ENCODE results near the gene WASL. TPM values are rescaled to one million over a fixed set of nuclear protein-coding genes. Genes with fewer than 3 reads are reported as not detected.
A peak's percentile ranks its signal among the peaks of the same experiment; 100 is the strongest.
"Not testable (repeated sequence)": the region's sequence is repeated elsewhere in the genome, so short reads cannot be mapped to it uniquely, and the experiment has no call there.

WASL gene
- polyA plus RNA-seq, 6 donors from 2014 or later = 0.63 to 3.9 (median 3.3) TPM

- Mint-ChIP-seq H3K4me3 (no peak overlapping the region), H3K27me3 (peaks cover 0 to 3% (median 0%) of the 10 kb centered on the region in 3 donors), H3K9me3 (no peaks in the 10 kb centered on the region), H3K36me3 (no peaks in the 10 kb centered on the region), H3K4me1 (no peaks in the 10 kb centered on the region), H3K27ac (no peak overlapping the region)
- ATAC-seq (ENCODE audit: low read depth in 2 of 2) (no peak), DNase-seq (no peak)
Measured at GRCh38 chr7:123783820-123784219, 35.0 kb upstream of the WASL start.

GRCh38 chr7:123782071-123782798, 33.4 kb upstream of the WASL start:
- H3K4me3 Mint-ChIP-seq = no peak overlapping the region
- no peaks in the 10 kb centered on the region for H3K36me3 Mint-ChIP-seq
- no peaks in the 10 kb centered on the region for H3K9me3 Mint-ChIP-seq
- H3K27ac Mint-ChIP-seq = no peak overlapping the region
- DNase-seq (no peak), ATAC-seq (ENCODE audit: low read depth in 2 of 2) (no peak)
- peaks cover 0 to 3% (median 0%) of the 10 kb centered on the region in 3 donors for H3K27me3 Mint-ChIP-seq
- no peaks in the 10 kb centered on the region for H3K4me1 Mint-ChIP-seq

DNA sequence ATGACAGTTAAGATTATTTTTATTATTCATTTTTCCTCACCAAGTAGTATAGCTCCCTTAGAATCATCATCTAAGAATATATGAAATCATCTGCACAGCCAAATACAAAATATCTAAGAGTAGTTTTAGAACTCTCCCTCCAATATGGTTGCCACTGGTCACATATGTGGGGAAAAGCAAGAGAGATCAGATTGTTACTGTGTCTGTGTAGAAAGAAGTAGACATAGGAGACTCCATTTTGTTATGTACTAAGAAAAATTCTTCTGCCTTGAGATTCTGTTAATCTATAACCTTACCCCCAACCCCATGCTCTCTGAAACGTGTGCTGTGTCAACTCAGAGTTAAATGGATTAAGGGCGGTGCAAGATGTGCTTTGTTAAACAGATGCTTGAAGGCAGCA, 31.7 kb upstream of the WASL start:
- H3K27ac Mint-ChIP-seq; H3K27me3 Mint-ChIP-seq; H3K4me1 Mint-ChIP-seq; ATAC-seq (ENCODE audit: low read depth in 2 of 2); H3K4me3 Mint-ChIP-seq; H3K9me3 Mint-ChIP-seq; H3K36me3 Mint-ChIP-seq; DNase-seq: not testable (repeated sequence)

DNA sequence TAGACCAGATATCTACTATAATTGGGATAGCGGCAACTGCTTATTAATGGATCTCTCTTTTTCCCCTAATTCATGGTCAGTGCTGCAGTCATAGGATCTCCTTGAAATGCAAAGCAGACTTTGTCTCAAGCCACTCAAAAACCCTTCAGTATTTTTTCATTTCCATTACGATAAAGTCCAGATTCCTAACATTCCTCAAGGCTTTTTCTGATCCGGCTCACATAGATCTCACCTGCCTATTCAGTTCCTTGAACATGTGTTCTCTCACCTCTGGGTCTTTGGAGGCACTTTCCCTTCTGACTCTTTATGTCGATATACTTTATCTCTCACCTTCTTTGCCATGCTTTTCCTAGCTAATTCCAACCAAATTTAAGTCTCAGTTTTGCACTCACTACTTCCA, 25.7 kb upstream of the WASL start:
- Mint-ChIP-seq H3K4me1 (no peaks in the 10 kb centered on the region), H3K9me3 (no peaks in the 10 kb centered on the region), H3K36me3 (no peaks in the 10 kb centered on the region), H3K4me3 (no peak overlapping the region), H3K27ac (peak overlapping the region in 1 of 6 donors; percentile 54), H3K27me3 (peaks cover 20 to 38% (median 33%) of the 10 kb centered on the region in 3 donors)
- ATAC-seq (ENCODE audit: low read depth in 2 of 2) (no peak), DNase-seq (no peak)

- no peak overlapping the region for H3K4me3 Mint-ChIP-seq
- ATAC-seq (ENCODE audit: low read depth in 2 of 2) (no peak), DNase-seq (no peak)
- no peaks in the 10 kb centered on the region for H3K36me3 Mint-ChIP-seq
- no peak overlapping the region for H3K27ac Mint-ChIP-seq
- H3K4me1 Mint-ChIP-seq = no peaks in the 10 kb centered on the region
- no peaks in the 10 kb centered on the region for H3K9me3 Mint-ChIP-seq
- peaks cover 23 to 44% (median 41%) of the 10 kb centered on the region in 3 donors for H3K27me3 Mint-ChIP-seq
Measured at GRCh38 chr7:123773481-123773880, 24.7 kb upstream of the WASL start.

DNA sequence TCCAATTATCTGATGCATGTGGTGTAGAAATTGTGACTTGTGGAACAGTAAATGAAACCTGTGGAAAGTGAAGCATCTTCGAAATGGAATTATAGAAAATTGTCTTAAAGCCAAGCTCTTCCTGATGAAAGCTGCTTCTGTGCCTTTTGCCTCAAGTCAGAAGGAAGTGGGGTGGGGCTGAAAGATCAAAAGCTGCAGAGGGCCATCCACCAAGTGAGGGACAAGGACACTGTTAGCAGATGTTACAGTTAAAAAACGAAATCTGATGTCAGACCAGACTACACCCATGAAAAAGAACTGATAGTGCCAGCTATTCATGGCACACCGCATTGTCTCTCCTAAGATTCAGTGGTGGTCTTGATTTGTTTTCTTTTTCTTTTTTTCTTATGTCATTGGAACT, 23.8 kb upstream of the WASL start:
- Mint-ChIP-seq H3K36me3 (no peaks in the 10 kb centered on the region), H3K27ac (no peak overlapping the region), H3K4me3 (no peak overlapping the region), H3K27me3 (peaks cover 23 to 44% (median 41%) of the 10 kb centered on the region in 3 donors), H3K9me3 (no peaks in the 10 kb centered on the region), H3K4me1 (no peaks in the 10 kb centered on the region)
- ATAC-seq (ENCODE audit: low read depth in 2 of 2) (no peak), DNase-seq (no peak)

DNA sequence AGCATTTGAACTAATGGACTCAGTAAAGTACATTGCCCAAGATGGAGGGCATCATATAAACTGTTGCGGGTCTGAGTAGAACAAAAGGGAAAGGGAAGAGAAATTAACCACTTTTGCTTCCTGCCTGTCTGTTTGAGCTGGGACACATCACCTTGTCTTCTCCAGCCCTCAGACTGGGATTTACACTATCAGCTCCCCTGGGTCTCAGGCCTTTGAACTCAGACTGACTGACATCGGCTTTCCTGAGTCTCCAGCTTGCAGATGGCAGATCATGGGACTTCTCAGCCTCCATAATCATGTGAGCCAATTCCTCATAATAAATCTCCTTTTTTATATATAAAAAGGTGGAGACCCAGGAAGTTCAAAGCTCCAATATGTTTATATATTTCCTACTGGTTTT, 23.0 kb upstream of the WASL start:
- H3K9me3 Mint-ChIP-seq = no peaks in the 10 kb centered on the region
- peaks cover 23 to 44% (median 41%) of the 10 kb centered on the region in 3 donors for H3K27me3 Mint-ChIP-seq
- H3K4me3 Mint-ChIP-seq = no peak overlapping the region
- H3K4me1 Mint-ChIP-seq = no peaks in the 10 kb centered on the region
- no peak for ATAC-seq (ENCODE audit: low read depth in 2 of 2)
- H3K27ac Mint-ChIP-seq = no peak overlapping the region
- H3K36me3 Mint-ChIP-seq = no peaks in the 10 kb centered on the region
- no peak for DNase-seq

GRCh38 chr7:123771256-123771655, 22.5 kb upstream of the WASL start:
- H3K4me1 Mint-ChIP-seq = no peaks in the 10 kb centered on the region
- H3K27ac Mint-ChIP-seq = no peak overlapping the region
- H3K36me3 Mint-ChIP-seq = no peaks in the 10 kb centered on the region
- no peaks in the 10 kb centered on the region for H3K9me3 Mint-ChIP-seq
- H3K27me3 Mint-ChIP-seq = peaks cover 23 to 41% (median 40%) of the 10 kb centered on the region in 3 donors
- no peak overlapping the region for H3K4me3 Mint-ChIP-seq
- DNase-seq = no peak
- ATAC-seq (ENCODE audit: low read depth in 2 of 2) = no peak

- peak overlapping the region in 1 of 8 donors; percentile 1 for H3K4me3 Mint-ChIP-seq
- H3K27ac Mint-ChIP-seq = no peak overlapping the region
- no peaks in the 10 kb centered on the region for H3K36me3 Mint-ChIP-seq
- H3K27me3 Mint-ChIP-seq = peaks cover 17 to 42% (median 42%) of the 10 kb centered on the region in 3 donors
- no peaks in the 10 kb centered on the region for H3K9me3 Mint-ChIP-seq
- H3K4me1 Mint-ChIP-seq = no peaks in the 10 kb centered on the region
- ATAC-seq (ENCODE audit: low read depth in 2 of 2) (no peak), DNase-seq (no peak)
Measured at GRCh38 chr7:123770378-123770777, 21.6 kb upstream of the WASL start.

DNA sequence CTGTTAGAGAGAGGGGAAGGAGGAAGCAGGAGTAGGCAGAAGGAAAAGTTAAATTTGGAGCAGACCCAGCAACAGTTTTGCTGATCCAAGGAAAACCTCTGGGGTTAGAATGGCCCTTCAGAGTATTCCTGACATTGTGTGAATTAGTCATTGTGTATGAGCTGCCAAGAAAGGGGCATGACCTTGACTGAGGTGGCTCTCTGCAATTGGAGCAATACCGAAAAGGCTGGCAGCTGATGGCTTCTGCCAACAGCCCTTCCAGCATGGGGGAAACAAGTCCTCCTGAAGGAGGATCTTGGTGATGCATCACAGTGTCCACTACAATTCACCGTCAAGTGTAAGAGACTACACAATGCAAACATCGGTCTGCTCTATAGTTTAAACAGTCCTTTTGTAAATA, 20.6 kb upstream of the WASL start:
- H3K9me3 Mint-ChIP-seq = peaks cover 0 to under 1% (median 0%) of the 10 kb centered on the region in 7 donors
- ATAC-seq (ENCODE audit: low read depth in 2 of 2) (no peak), DNase-seq (no peak)
- H3K27ac Mint-ChIP-seq = no peak overlapping the region
- peaks cover 17 to 38% (median 38%) of the 10 kb centered on the region in 3 donors for H3K27me3 Mint-ChIP-seq
- H3K4me3 Mint-ChIP-seq = no peak overlapping the region
- peaks cover 0 to under 1% of the 10 kb centered on the region in 2 donors for H3K36me3 Mint-ChIP-seq
- H3K4me1 Mint-ChIP-seq = no peaks in the 10 kb centered on the region

- H3K27ac Mint-ChIP-seq = no peak overlapping the region
- H3K4me1 Mint-ChIP-seq = no peaks in the 10 kb centered on the region
- H3K4me3 Mint-ChIP-seq = no peak overlapping the region
- DNase-seq = no peak
- H3K36me3 Mint-ChIP-seq = peaks cover 0 to 9% of the 10 kb centered on the region in 2 donors
- H3K27me3 Mint-ChIP-seq = peaks cover 21 to 43% (median 42%) of the 10 kb centered on the region in 3 donors
- no peak for ATAC-seq (ENCODE audit: low read depth in 2 of 2)
- H3K9me3 Mint-ChIP-seq = peaks cover 0 to 10% (median 4%) of the 10 kb centered on the region in 7 donors
Measured at GRCh38 chr7:123768493-123768892, 19.7 kb upstream of the WASL start.

GRCh38 chr7:123763191-123763661, 14.4 kb upstream of the WASL start:
- ATAC-seq (ENCODE audit: low read depth in 2 of 2) = no peak
- Mint-ChIP-seq H3K4me3 (no peak overlapping the region), H3K9me3 (peaks cover 3 to 13% (median 6%) of the 10 kb centered on the region in 7 donors), H3K4me1 (no peaks in the 10 kb centered on the region), H3K36me3 (peaks cover 0 to 22% of the 10 kb centered on the region in 2 donors), H3K27me3 (peaks cover 4 to 42% (median 35%) of the 10 kb centered on the region in 3 donors), H3K27ac (no peak overlapping the region)
- no peak for DNase-seq

DNA sequence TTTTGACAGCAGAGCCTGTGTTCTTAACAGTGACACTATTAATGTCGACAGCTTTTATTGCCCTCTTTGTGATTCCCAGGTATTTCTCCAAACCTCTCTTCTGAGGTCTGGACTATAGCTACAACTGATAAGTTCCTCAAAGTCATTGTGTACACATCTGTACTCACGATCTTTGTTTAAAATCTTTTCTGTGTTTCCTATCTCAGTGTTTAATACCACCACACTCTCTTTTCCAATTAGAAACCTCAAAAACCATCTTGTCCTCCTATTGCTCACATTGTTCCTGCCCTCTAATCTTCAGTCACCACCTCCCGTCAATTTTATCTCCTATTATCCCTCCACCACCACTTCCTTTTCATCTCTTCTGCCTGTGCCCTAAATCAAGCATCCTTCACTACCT, 12.9 kb upstream of the WASL start:
- peaks cover 4 to 42% (median 35%) of the 10 kb centered on the region in 3 donors for H3K27me3 Mint-ChIP-seq
- no peak for DNase-seq
- no peaks in the 10 kb centered on the region for H3K4me1 Mint-ChIP-seq
- no peak for ATAC-seq (ENCODE audit: low read depth in 2 of 2)
- H3K36me3 Mint-ChIP-seq = peaks cover 0 to 22% of the 10 kb centered on the region in 2 donors
- no peak overlapping the region for H3K4me3 Mint-ChIP-seq
- peaks cover 3 to 13% (median 6%) of the 10 kb centered on the region in 7 donors for H3K9me3 Mint-ChIP-seq
- H3K27ac Mint-ChIP-seq = no peak overlapping the region

DNA sequence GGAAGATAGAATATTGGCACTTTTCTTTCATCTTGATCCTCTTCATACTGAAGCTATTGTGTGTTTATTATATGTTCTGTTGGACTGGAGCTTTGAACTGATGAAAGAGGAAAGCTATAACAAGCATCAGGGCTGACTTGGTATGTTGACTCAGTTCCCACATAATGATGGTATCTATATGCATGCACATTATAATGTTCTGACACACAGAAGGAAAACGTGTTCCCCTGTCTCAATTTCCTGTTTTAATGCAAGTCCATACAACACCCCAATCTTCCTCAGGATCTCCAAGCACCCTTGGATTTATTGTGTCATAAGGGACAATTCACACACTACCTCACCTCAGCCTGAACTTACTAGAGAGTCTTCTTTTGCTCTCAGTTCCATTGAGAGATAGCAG, 8.3 kb upstream of the WASL start:
- ATAC-seq (ENCODE audit: low read depth in 2 of 2) (no peak), DNase-seq (no peak)
- Mint-ChIP-seq H3K36me3 (peaks cover 0 to 5% of the 10 kb centered on the region in 2 donors), H3K4me3 (no peak overlapping the region), H3K4me1 (no peaks in the 10 kb centered on the region), H3K27ac (no peak overlapping the region), H3K9me3 (peaks cover 0 to 4% (median 2%) of the 10 kb centered on the region in 7 donors), H3K27me3 (peaks cover 0 to 15% (median 12%) of the 10 kb centered on the region in 3 donors)

Data from naive B cell (primary cell).